ENCODE data around the gene BMP7.

- TF ChIP-seq CTCF (IDR thresholded peaks at IDR 0.05) (no peak), POLR2A (IDR thresholded peaks at IDR 0.05) (no peak)
These were observed 25.0 kb downstream of the BMP7 start for GRCh38 chr20:57241363-57241991.

Data from sigmoid colon (tissue), 3 donors.